HPDE6-E6E7 (cell line): ENCODE data around the gene VWA8.
"Not testable (repeated sequence)": the region's sequence is repeated elsewhere in the genome, so short reads cannot be mapped to it uniquely, and the experiment has no call there.

Experiments used
- DNase-seq: peaks from one replicate; pipeline ENCODE4 v3.0.0; 2011; ENCODE audit warnings: missing footprints; ENCODE audit errors: extremely low spot score

Gene VWA8

GRCh38 chr13:41588448-41588847, 372.5 kb downstream of the VWA8 start:
- no peak for DNase-seq

GRCh38 chr13:41587490-41587889, 373.4 kb downstream of the VWA8 start:
- DNase-seq: no peak

- DNase-seq: no peak
These were observed 374.7 kb downstream of the VWA8 start for GRCh38 chr13:41586216-41586615.

GRCh38 chr13:41582027-41582463, 378.9 kb downstream of the VWA8 start:
- DNase-seq: no peak

GRCh38 chr13:41580345-41580744, 380.6 kb downstream of the VWA8 start:
- no peak for DNase-seq

GRCh38 chr13:41579881-41580280, 381.0 kb downstream of the VWA8 start:
- no peak for DNase-seq

GRCh38 chr13:41579168-41579567, 381.7 kb downstream of the VWA8 start:
- DNase-seq: no peak

GRCh38 chr13:41578371-41578770, 382.5 kb downstream of the VWA8 start:
- no peak for DNase-seq

GRCh38 chr13:41577436-41577835, 383.5 kb downstream of the VWA8 start:
- DNase-seq: no peak

GRCh38 chr13:41573640-41574039, 387.3 kb downstream of the VWA8 start:
- not testable (repeated sequence) for DNase-seq

GRCh38 chr13:41571817-41572340, 389.0 kb downstream of the VWA8 start:
- DNase-seq: not testable (repeated sequence)

GRCh38 chr13:41568972-41569351, 391.9 kb downstream of the VWA8 start:
- DNase-seq: no peak

GRCh38 chr13:41568143-41568971, 392.6 kb downstream of the VWA8 start:
- DNase-seq: no peak

GRCh38 chr13:41567363-41567762, 393.5 kb downstream of the VWA8 start:
- DNase-seq: no peak

- no peak for DNase-seq
These were observed 395.1 kb downstream of the VWA8 start for GRCh38 chr13:41565846-41566245.

GRCh38 chr13:41565216-41565615, 395.7 kb downstream of the VWA8 start:
- no peak for DNase-seq

- no peak for DNase-seq
These were observed 396.9 kb downstream of the VWA8 start for GRCh38 chr13:41563984-41564365.

- DNase-seq: no peak
These were observed 397.4 kb downstream of the VWA8 start for GRCh38 chr13:41563341-41563983.

- DNase-seq: no peak
These were observed 398.2 kb downstream of the VWA8 start for GRCh38 chr13:41562541-41563178.

- DNase-seq: no peak
These were observed 398.8 kb downstream of the VWA8 start for GRCh38 chr13:41562083-41562482.

- DNase-seq: no peak
These were observed 399.7 kb downstream of the VWA8 start for GRCh38 chr13:41561170-41561569.

GRCh38 chr13:41558781-41559560, 401.9 kb downstream of the VWA8 start:
- no peak for DNase-seq
